Gastrocnemius medialis (tissue), 4 donors: ENCODE results near the gene TNC. TPM values are rescaled to one million over a fixed set of nuclear protein-coding genes. Genes with fewer than 3 reads are reported as not detected.

Source experiments
- ATAC-seq, 2 donors: fragments of 150-250 bp; one replicate each; pipeline ENCODE4 v1.9.1; 2016
- DNase-seq, 2 donors: peaks; one replicate each; pipeline ENCODE4 v3.0.0-alpha.2; 2019
- H3K27ac ChIP-seq, 4 donors: fragments of 200-600 bp; sonication (generic); 1 replicate in 1 of 4; 2 replicates in 3 of 4; pipeline ENCODE4 v1.5.1; 2016 to 2018; ENCODE audit warnings: mild to moderate bottlenecking in 2 of 4, moderate library complexity in 1 of 4
- H3K27me3 ChIP-seq, 3 donors: fragments of 200-600 bp; sonication (generic) in 2 of 3; 1 replicate in 1 of 3; 2 replicates in 2 of 3; pipeline versions ENCODE4 v1.5.1 to v1.6.0; 2016 to 2019; ENCODE audit warnings: mild to moderate bottlenecking in 1 of 3, moderate library complexity in 1 of 3
- H3K36me3 ChIP-seq, 2 donors: fragments of 200-600 bp; sonication (generic) in 1 of 2; one replicate each; pipeline ENCODE4 v1.5.1; 2017 to 2018
- H3K4me1 ChIP-seq, 2 donors: fragments of 200-600 bp; sonication (generic) in 1 of 2; one replicate each; pipeline ENCODE4 v1.5.1; 2016 to 2017; ENCODE audit warnings: mild to moderate bottlenecking in 2 of 2
- H3K4me3 ChIP-seq, 4 donors: fragments of 200-600 bp; sonication (generic) in 3 of 4; 1 replicate in 1 of 4; 2 replicates in 3 of 4; pipeline ENCODE4 v1.5.1; 2016 to 2019; ENCODE audit warnings: mild to moderate bottlenecking in 2 of 4
- H3K9me3 ChIP-seq, 3 donors: fragments of 200-600 bp; sonication (generic) in 2 of 3; 1 replicate in 1 of 3; 2 replicates in 2 of 3; pipeline ENCODE4 v1.5.1; 2016 to 2019
- POLR2A ChIP-seq, 2 donors: fragments of 450-650 bp; IDR thresholded peaks; one replicate each; pipeline ENCODE4 v1.6.1; 2017; ENCODE audit warnings: antibody characterized with exemption in 2 of 2, mild to moderate bottlenecking in 2 of 2, moderate library complexity in 2 of 2
- in situ Hi-C, 4 donors: fragments of 200-750 bp; cut with MboI; loops; one replicate each; pipeline versions ENCODE4 v1.15.0 to v1.8.0; 2017; ENCODE audit warnings: low sequenced_read_pairs in 4 of 4
- intact Hi-C: fragments of 100-400 bp; cut with DNase I; formaldehyde crosslinking; loops from one replicate; pipeline ENCODE4 v1.15.1; 2023; ENCODE audit warnings: low total_unique reads
- total RNA-seq, 4 donors: library from RNA; depleted of rRNA; stranded (reverse); fragments of >200 nt; gene quantifications; one replicate each; pipeline versions ENCODE4 v1.1.0 to v1.2.3, GENCODE V29; 2016
- TF ChIP-seq, protein P1 (sequence below), 5 experiments: fragments of 450-650 bp in 3 of 5; fragments of 200-600 bp in 2 of 5; sonication (generic) in 2 of 5; IDR thresholded peaks in 4 of 5; conservative IDR thresholded peaks in 1 of 5; 1 replicate in 4 of 5; 2 replicates in 1 of 5; pipeline ENCODE4 v1.5.1; 2016 to 2019; ENCODE audit warnings: antibody characterized with exemption in 5 of 5, mild to moderate bottlenecking in 3 of 5, moderate library complexity in 3 of 5

Gene TNC
- total RNA-seq, 4 donors from 2014 or later: 4.3 to 17.6 (median 10.7) TPM; not detected in 1

DNA sequence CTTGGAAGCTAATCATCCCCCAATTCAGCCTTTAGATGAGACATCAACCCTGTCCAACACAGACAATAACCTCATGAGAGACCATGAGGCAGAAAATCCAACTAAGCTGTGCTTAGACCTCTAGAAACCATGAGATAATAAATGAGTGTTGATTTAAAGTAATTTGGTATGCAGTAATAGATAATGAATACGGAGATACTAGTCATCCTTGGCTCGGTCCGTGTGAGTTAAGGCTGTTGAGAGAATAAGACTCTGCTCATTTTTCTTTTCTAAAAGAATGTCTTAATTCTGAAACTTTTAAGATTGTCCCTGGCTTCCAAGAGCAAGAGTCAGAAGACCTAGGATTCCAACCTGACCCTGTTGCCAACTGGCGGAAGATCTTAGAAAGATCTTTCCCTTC lies 6.1 kb downstream of the TNC start:
- Histone ChIP-seq H3K4me1 (no peaks in the 10 kb centered on the region), H3K27ac (no peak overlapping the region), H3K27me3 (peaks cover 0 to 24% (median 3%) of the 10 kb centered on the region in 3 donors), H3K4me3 (no peak overlapping the region), H3K9me3 (no peaks in the 10 kb centered on the region), H3K36me3 (no peaks in the 10 kb centered on the region)
- in situ Hi-C loops (no loop called here), intact Hi-C loops (no loop called here)
- ATAC-seq: no peak
- no peak for DNase-seq
- TF ChIP-seq, protein P1, sequence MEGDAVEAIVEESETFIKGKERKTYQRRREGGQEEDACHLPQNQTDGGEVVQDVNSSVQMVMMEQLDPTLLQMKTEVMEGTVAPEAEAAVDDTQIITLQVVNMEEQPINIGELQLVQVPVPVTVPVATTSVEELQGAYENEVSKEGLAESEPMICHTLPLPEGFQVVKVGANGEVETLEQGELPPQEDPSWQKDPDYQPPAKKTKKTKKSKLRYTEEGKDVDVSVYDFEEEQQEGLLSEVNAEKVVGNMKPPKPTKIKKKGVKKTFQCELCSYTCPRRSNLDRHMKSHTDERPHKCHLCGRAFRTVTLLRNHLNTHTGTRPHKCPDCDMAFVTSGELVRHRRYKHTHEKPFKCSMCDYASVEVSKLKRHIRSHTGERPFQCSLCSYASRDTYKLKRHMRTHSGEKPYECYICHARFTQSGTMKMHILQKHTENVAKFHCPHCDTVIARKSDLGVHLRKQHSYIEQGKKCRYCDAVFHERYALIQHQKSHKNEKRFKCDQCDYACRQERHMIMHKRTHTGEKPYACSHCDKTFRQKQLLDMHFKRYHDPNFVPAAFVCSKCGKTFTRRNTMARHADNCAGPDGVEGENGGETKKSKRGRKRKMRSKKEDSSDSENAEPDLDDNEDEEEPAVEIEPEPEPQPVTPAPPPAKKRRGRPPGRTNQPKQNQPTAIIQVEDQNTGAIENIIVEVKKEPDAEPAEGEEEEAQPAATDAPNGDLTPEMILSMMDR (IDR thresholded peaks at IDR 0.05 in 4 of 5, conservative IDR thresholded peaks at IDR 0.05 in 1 of 5): no peak
- no peak for TF ChIP-seq POLR2A (IDR thresholded peaks at IDR 0.05)

DNA sequence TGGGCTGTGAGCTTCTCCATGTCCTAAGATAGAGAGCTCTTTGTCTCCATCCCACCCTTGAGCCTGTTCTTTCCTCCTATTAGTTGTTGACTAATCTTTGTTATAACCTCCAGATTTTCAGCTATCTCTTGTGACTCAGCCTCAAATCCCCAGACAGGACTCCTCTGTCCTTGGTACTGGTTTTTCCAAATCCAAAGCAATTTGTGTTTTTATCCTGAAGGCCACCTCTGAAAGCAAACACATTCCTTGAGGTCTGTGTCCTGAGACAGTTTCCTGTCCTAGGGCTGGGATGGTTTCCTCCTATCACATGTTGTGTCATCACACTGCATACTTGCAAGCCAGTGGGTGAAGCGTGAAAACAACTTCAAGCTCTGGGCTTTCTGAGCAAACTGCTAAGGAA lies 8.5 kb downstream of the TNC start:
- in situ Hi-C loops: no loop called here
- Histone ChIP-seq H3K27ac (no peak overlapping the region), H3K27me3 (peaks cover 0 to 6% (median 0%) of the 10 kb centered on the region in 3 donors), H3K4me1 (no peaks in the 10 kb centered on the region), H3K4me3 (no peak overlapping the region), H3K36me3 (no peaks in the 10 kb centered on the region), H3K9me3 (no peaks in the 10 kb centered on the region)
- ATAC-seq (no peak), DNase-seq (no peak)
- TF ChIP-seq, protein P1 (IDR thresholded peaks at IDR 0.05 in 4 of 5, conservative IDR thresholded peaks at IDR 0.05 in 1 of 5): no peak
- no peak for TF ChIP-seq POLR2A (IDR thresholded peaks at IDR 0.05)
- intact Hi-C loops: no loop called here

DNA sequence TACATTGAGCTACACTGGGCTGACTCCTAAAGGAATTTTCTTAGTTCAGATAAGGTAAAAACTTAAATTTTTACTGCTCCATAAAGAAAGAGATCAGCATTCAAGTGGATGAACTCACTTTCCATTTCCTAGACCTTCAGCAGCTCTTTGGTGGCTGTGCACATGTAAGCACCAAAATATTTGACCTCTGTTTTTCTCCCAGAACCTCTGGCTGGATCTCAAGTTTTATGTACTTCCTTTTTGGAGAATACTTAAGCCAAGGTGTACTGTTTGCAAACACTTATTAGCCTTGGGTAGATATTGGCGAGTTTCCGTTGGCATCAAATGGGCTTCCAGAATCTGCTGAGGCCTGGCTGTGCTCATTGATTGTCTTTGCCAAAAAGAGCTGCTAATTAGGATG lies 10.3 kb downstream of the TNC start:
- Histone ChIP-seq H3K4me1 (no peaks in the 10 kb centered on the region), H3K27me3 (peaks cover 0 to 3% (median 0%) of the 10 kb centered on the region in 3 donors), H3K9me3 (no peaks in the 10 kb centered on the region), H3K4me3 (no peak overlapping the region), H3K36me3 (no peaks in the 10 kb centered on the region), H3K27ac (no peak overlapping the region)
- in situ Hi-C loops (no loop called here), intact Hi-C loops (no loop called here)
- TF ChIP-seq POLR2A (IDR thresholded peaks at IDR 0.05): no peak
- TF ChIP-seq, protein P1 (IDR thresholded peaks at IDR 0.05 in 4 of 5, conservative IDR thresholded peaks at IDR 0.05 in 1 of 5): no peak
- DNase-seq (no peak), ATAC-seq (no peak)

- no peaks in the 10 kb centered on the region for H3K36me3 ChIP-seq
- no peaks in the 10 kb centered on the region for H3K4me1 ChIP-seq
- no peak overlapping the region for H3K4me3 ChIP-seq
- H3K27me3 ChIP-seq: no peaks in the 10 kb centered on the region
- intact Hi-C loops: no loop called here
- H3K27ac ChIP-seq: no peak overlapping the region
- no peak for DNase-seq
- no peak for ATAC-seq
- TF ChIP-seq, protein P1 (IDR thresholded peaks at IDR 0.05 in 4 of 5, conservative IDR thresholded peaks at IDR 0.05 in 1 of 5): no peak
- TF ChIP-seq POLR2A (IDR thresholded peaks at IDR 0.05): no peak
- no peaks in the 10 kb centered on the region for H3K9me3 ChIP-seq
- in situ Hi-C loops: no loop called here
Observed at GRCh38 chr9:115106642-115107041, 11.3 kb downstream of the TNC start.

- in situ Hi-C loops (no loop called here), intact Hi-C loops (no loop called here)
- H3K27me3 ChIP-seq: no peaks in the 10 kb centered on the region
- no peak for DNase-seq
- no peak overlapping the region for H3K27ac ChIP-seq
- ATAC-seq: no peak
- TF ChIP-seq, protein P1 (IDR thresholded peaks at IDR 0.05 in 4 of 5, conservative IDR thresholded peaks at IDR 0.05 in 1 of 5): no peak
- no peak for TF ChIP-seq POLR2A (IDR thresholded peaks at IDR 0.05)
- H3K36me3 ChIP-seq: no peaks in the 10 kb centered on the region
- H3K4me1 ChIP-seq: no peaks in the 10 kb centered on the region
- no peaks in the 10 kb centered on the region for H3K9me3 ChIP-seq
- no peak overlapping the region for H3K4me3 ChIP-seq
Observed at GRCh38 chr9:115106001-115106400, 12.0 kb downstream of the TNC start.
